Adrenal gland (tissue), 5 donors: ENCODE results near the gene SIVA1.

Experiments used
- POLR2A ChIP-seq, 2 donors: fragments of 450-650 bp; IDR thresholded peaks; one replicate each; pipeline ENCODE4 v1.6.1; 2017; ENCODE audit warnings: antibody characterized with exemption in 2 of 2, mild to moderate bottlenecking in 2 of 2, moderate library complexity in 1 of 2
- TF ChIP-seq, protein P1 (sequence below), 6 experiments: fragments of 450-650 bp in 4 of 6; fragments of 200-600 bp in 2 of 6; sonication (generic) in 1 of 6; IDR thresholded peaks; 1 replicate in 5 of 6; 2 replicates in 1 of 6; pipeline versions ENCODE4 v1.5.1 to v1.8.0; 2016 to 2021; ENCODE audit warnings: antibody characterized with exemption in 6 of 6, mild to moderate bottlenecking in 2 of 6, moderate library complexity in 1 of 6
- donor health status: DM: no; HTN: no; CAD: no.

- TF ChIP-seq, protein P1, sequence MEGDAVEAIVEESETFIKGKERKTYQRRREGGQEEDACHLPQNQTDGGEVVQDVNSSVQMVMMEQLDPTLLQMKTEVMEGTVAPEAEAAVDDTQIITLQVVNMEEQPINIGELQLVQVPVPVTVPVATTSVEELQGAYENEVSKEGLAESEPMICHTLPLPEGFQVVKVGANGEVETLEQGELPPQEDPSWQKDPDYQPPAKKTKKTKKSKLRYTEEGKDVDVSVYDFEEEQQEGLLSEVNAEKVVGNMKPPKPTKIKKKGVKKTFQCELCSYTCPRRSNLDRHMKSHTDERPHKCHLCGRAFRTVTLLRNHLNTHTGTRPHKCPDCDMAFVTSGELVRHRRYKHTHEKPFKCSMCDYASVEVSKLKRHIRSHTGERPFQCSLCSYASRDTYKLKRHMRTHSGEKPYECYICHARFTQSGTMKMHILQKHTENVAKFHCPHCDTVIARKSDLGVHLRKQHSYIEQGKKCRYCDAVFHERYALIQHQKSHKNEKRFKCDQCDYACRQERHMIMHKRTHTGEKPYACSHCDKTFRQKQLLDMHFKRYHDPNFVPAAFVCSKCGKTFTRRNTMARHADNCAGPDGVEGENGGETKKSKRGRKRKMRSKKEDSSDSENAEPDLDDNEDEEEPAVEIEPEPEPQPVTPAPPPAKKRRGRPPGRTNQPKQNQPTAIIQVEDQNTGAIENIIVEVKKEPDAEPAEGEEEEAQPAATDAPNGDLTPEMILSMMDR (IDR thresholded peaks at IDR 0.05), result no peak
- no peak for TF ChIP-seq POLR2A (IDR thresholded peaks at IDR 0.05)
These were observed 38.5 kb downstream of the SIVA1 start for GRCh38 chr14:104791425-104791824.
